ENCODE results near the gene XIRP1. TPM values are rescaled to one million over a fixed set of nuclear protein-coding genes. Genes with fewer than 3 reads are reported as not detected.

XIRP1 gene
- total RNA-seq, 1 experiment from 2014 or later, result not detected

GRCh38 chr3:39139442-39139841 is 53.0 kb downstream of the XIRP1 start:
- no peak for DNase-seq (ENCODE audit: low read depth, low spot score)
- no peak overlapping the region for H3K4me3 ChIP-seq (ENCODE audit: low read depth in 2 of 2, low read length in 2 of 2)
- BruUV-seq (replicated peaks), result no TSS peak
- ChIA-PET POLR2A (no interaction called here), CTCF (no interaction called here)
- no peak overlapping the region for H3K27ac ChIP-seq (ENCODE audit: low read length)
- H3K36me3 ChIP-seq (ENCODE audit: control insufficient read depth, insufficient read depth, low read length), result no peaks in the 10 kb centered on the region
- no peaks in the 10 kb centered on the region for H3K9me3 ChIP-seq (ENCODE audit: control insufficient read depth, insufficient read depth, low read depth, low read length)
- in situ Hi-C loops (cut with HindIII; ENCODE audit: low pct_unique_long_range_greater_than_20kb, low sequenced_read_pairs), result no loop called here
- intact Hi-C loops (cut with micrococcal nuclease; ENCODE audit: unreplicated experiment), result no loop called here
- H3K4me1 ChIP-seq (ENCODE audit: control insufficient read depth, insufficient read depth, low read length), result no peaks in the 10 kb centered on the region
- TF ChIP-seq SIN3A (IDR thresholded peaks at IDR 0.05; ENCODE audit: borderline replicate concordance, insufficient read depth, low read depth, low read length) (no peak), POLR2AphosphoS5 (IDR thresholded peaks at IDR 0.05; ENCODE audit: low read depth, low read length) (no peak)
- TF ChIP-seq, protein P1, sequence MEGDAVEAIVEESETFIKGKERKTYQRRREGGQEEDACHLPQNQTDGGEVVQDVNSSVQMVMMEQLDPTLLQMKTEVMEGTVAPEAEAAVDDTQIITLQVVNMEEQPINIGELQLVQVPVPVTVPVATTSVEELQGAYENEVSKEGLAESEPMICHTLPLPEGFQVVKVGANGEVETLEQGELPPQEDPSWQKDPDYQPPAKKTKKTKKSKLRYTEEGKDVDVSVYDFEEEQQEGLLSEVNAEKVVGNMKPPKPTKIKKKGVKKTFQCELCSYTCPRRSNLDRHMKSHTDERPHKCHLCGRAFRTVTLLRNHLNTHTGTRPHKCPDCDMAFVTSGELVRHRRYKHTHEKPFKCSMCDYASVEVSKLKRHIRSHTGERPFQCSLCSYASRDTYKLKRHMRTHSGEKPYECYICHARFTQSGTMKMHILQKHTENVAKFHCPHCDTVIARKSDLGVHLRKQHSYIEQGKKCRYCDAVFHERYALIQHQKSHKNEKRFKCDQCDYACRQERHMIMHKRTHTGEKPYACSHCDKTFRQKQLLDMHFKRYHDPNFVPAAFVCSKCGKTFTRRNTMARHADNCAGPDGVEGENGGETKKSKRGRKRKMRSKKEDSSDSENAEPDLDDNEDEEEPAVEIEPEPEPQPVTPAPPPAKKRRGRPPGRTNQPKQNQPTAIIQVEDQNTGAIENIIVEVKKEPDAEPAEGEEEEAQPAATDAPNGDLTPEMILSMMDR (IDR thresholded peaks at IDR 0.05), result no peak
- H3K27me3 ChIP-seq (ENCODE audit: control insufficient read depth, insufficient read depth, low read length), result no peaks in the 10 kb centered on the region
- ATAC-seq, result no peak

- Histone ChIP-seq H3K4me3 (ENCODE audit: low read depth in 2 of 2, low read length in 2 of 2) (no peak overlapping the region), H3K27ac (ENCODE audit: low read length) (no peak overlapping the region), H3K36me3 (ENCODE audit: control insufficient read depth, insufficient read depth, low read length) (no peaks in the 10 kb centered on the region), H3K27me3 (ENCODE audit: control insufficient read depth, insufficient read depth, low read length) (no peaks in the 10 kb centered on the region), H3K9me3 (ENCODE audit: control insufficient read depth, insufficient read depth, low read depth, low read length) (no peaks in the 10 kb centered on the region), H3K4me1 (ENCODE audit: control insufficient read depth, insufficient read depth, low read length) (no peaks in the 10 kb centered on the region)
- ChIA-PET POLR2A (no interaction called here), CTCF (no interaction called here)
- no peak for ATAC-seq
- DNase-seq (ENCODE audit: low read depth, low spot score), result no peak
- no TSS peak for BruUV-seq (replicated peaks)
- in situ Hi-C loops (cut with HindIII; ENCODE audit: low pct_unique_long_range_greater_than_20kb, low sequenced_read_pairs) (no loop called here), intact Hi-C loops (cut with micrococcal nuclease; ENCODE audit: unreplicated experiment) (no loop called here)
- TF ChIP-seq, protein P2, sequence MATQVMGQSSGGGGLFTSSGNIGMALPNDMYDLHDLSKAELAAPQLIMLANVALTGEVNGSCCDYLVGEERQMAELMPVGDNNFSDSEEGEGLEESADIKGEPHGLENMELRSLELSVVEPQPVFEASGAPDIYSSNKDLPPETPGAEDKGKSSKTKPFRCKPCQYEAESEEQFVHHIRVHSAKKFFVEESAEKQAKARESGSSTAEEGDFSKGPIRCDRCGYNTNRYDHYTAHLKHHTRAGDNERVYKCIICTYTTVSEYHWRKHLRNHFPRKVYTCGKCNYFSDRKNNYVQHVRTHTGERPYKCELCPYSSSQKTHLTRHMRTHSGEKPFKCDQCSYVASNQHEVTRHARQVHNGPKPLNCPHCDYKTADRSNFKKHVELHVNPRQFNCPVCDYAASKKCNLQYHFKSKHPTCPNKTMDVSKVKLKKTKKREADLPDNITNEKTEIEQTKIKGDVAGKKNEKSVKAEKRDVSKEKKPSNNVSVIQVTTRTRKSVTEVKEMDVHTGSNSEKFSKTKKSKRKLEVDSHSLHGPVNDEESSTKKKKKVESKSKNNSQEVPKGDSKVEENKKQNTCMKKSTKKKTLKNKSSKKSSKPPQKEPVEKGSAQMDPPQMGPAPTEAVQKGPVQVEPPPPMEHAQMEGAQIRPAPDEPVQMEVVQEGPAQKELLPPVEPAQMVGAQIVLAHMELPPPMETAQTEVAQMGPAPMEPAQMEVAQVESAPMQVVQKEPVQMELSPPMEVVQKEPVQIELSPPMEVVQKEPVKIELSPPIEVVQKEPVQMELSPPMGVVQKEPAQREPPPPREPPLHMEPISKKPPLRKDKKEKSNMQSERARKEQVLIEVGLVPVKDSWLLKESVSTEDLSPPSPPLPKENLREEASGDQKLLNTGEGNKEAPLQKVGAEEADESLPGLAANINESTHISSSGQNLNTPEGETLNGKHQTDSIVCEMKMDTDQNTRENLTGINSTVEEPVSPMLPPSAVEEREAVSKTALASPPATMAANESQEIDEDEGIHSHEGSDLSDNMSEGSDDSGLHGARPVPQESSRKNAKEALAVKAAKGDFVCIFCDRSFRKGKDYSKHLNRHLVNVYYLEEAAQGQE (IDR thresholded peaks at IDR 0.05; ENCODE audit: insufficient read depth in 1 of 2, low read depth in 2 of 2, low read length in 1 of 2), result no peak
- TF ChIP-seq, protein P1 (IDR thresholded peaks at IDR 0.05), result no peak
- TF ChIP-seq TCF7L2 (IDR thresholded peaks at IDR 0.05; ENCODE audit: low read depth, low read length) (no peak), SIN3A (IDR thresholded peaks at IDR 0.05; ENCODE audit: borderline replicate concordance, insufficient read depth, low read depth, low read length) (no peak), POLR2AphosphoS5 (IDR thresholded peaks at IDR 0.05; ENCODE audit: low read depth, low read length) (no peak)
These were observed 53.5 kb downstream of the XIRP1 start for GRCh38 chr3:39138804-39139415.

Data from Panc1 (cell line).